ENCODE measurements around the gene PRPF19. TPM values are rescaled to one million over a fixed set of nuclear protein-coding genes. Genes with fewer than 3 reads are reported as not detected.
A peak's percentile ranks its signal among the peaks of the same experiment; 100 is the strongest.

PRPF19 gene
- total and polyA plus RNA-seq, 10 of the 15 experiments (the other 5 are each of a cell fraction or from before 2014, with no cell fraction given) = 8.7 to 170 (median 61.3) TPM

GRCh38 chr11:60906132-60906972, at the start of gene PRPF19 (continued):
- TF ChIP-seq CREB1 (IDR thresholded peaks at IDR 0.05; ENCODE audit: low read depth) (no peak), NKRF (conservative IDR thresholded peaks at IDR 0.05) (peak; percentile 81), ZBTB11 (CRISPR knock-in tag; IDR thresholded peaks at IDR 0.05) (no peak), CREM (IDR thresholded peaks at IDR 0.05; ENCODE audit: low read depth) (peak; percentile 53; the same call in 1 of the 2 replicates), DPF2 (IDR thresholded peaks at IDR 0.05) (peak; percentile 61), PAX8 (IDR thresholded peaks at IDR 0.05) (no peak), ETV6 (conservative IDR thresholded peaks at IDR 0.05 in 1 of 2, IDR thresholded peaks at IDR 0.05 in 1 of 2; ENCODE audit: borderline replicate concordance in 1 of 2, low read depth in 1 of 2) (no peak; a peak in 1 of 4 replicates), IKZF1 (conservative IDR thresholded peaks at IDR 0.05) (peak; percentile 86), CHD1 (IDR thresholded peaks at IDR 0.05; ENCODE audit: low read depth, low read length) (no peak), RELB (IDR thresholded peaks at IDR 0.05; ENCODE audit: low read depth) (peak; percentile 58; the same call in 1 of the 2 replicates), E4F1 (IDR thresholded peaks at IDR 0.05; ENCODE audit: borderline replicate concordance, partially characterized antibody) (no peak), SMAD1 (IDR thresholded peaks at IDR 0.05; ENCODE audit: low read depth, partially characterized antibody) (no peak), GABPA (IDR thresholded peaks at IDR 0.05; ENCODE audit: low read depth) (no peak), MLLT1 (IDR thresholded peaks at IDR 0.05) (0 out of 2 replicates have a peak, but pooled peaks have one; percentile 42)

Data from GM12878 (cell line).